ENCODE measurements around the gene TENM4. TPM values are rescaled to one million over a fixed set of nuclear protein-coding genes. Genes with fewer than 3 reads are reported as not detected.

The TENM4 gene
- total RNA-seq, 2 experiments from 2014 or later = not detected

- CTCF ChIA-PET (ENCODE audit: unreplicated experiment) = no interaction called here
- Histone ChIP-seq H3K79me2 (ENCODE audit: insufficient read depth, low read depth, low read length) (no peaks in the 10 kb centered on the region), H3K36me3 (ENCODE audit: insufficient read depth, low read length) (no peaks in the 10 kb centered on the region), H3K4me2 (ENCODE audit: low read length) (no peak overlapping the region), H3K9me2 (ENCODE audit: insufficient read depth, low read length) (no peaks in the 10 kb centered on the region), H3K4me3 (ENCODE audit: low read depth, low read length, poor library complexity, severe bottlenecking) (no peak overlapping the region), H4K20me1 (ENCODE audit: insufficient read depth, low read length) (no peaks in the 10 kb centered on the region), H3K4me1 (ENCODE audit: insufficient read depth, low read length, poor library complexity, severe bottlenecking) (no peaks in the 10 kb centered on the region), H2AFZ (ENCODE audit: low read length) (no peak overlapping the region), H3K27ac (ENCODE audit: low read depth, low read length, poor library complexity, severe bottlenecking) (no peak overlapping the region), H3K9me3 (ENCODE audit: low read length) (no peaks in the 10 kb centered on the region)
- no peak for DNase-seq (ENCODE audit: low spot score)
- POLR2A ChIA-PET = no interaction called here
- BruUV-seq (replicated peaks) = no TSS peak
- TF ChIP-seq CTCF (conservative IDR thresholded peaks at IDR 0.05; ENCODE audit: low read length) (no peak), EZH2phosphoT487 (IDR thresholded peaks at IDR 0.05; ENCODE audit: borderline replicate concordance, low read depth, low read length) (no peak)
- intact Hi-C loops (cut with micrococcal nuclease; ENCODE audit: unreplicated experiment) = no loop called here
Observed at GRCh38 chr11:79438631-79439409, 2.0 kb downstream of the TENM4 start.

GRCh38 chr11:79437981-79438630 lies 2.7 kb downstream of the TENM4 start:
- no peaks in the 10 kb centered on the region for H3K9me2 ChIP-seq (ENCODE audit: insufficient read depth, low read length)
- no TSS peak for BruUV-seq (replicated peaks)
- TF ChIP-seq CTCF (conservative IDR thresholded peaks at IDR 0.05; ENCODE audit: low read length) (no peak), EZH2phosphoT487 (IDR thresholded peaks at IDR 0.05; ENCODE audit: borderline replicate concordance, low read depth, low read length) (no peak)
- H4K20me1 ChIP-seq (ENCODE audit: insufficient read depth, low read length) = no peaks in the 10 kb centered on the region
- no peaks in the 10 kb centered on the region for H3K79me2 ChIP-seq (ENCODE audit: insufficient read depth, low read depth, low read length)
- H3K4me1 ChIP-seq (ENCODE audit: insufficient read depth, low read length, poor library complexity, severe bottlenecking) = no peaks in the 10 kb centered on the region
- no peak overlapping the region for H3K27ac ChIP-seq (ENCODE audit: low read depth, low read length, poor library complexity, severe bottlenecking)
- ChIA-PET CTCF (ENCODE audit: unreplicated experiment) (no interaction called here), POLR2A (no interaction called here)
- no peak overlapping the region for H2AFZ ChIP-seq (ENCODE audit: low read length)
- H3K9me3 ChIP-seq (ENCODE audit: low read length) = no peaks in the 10 kb centered on the region
- DNase-seq (ENCODE audit: low spot score) = no peak
- H3K4me3 ChIP-seq (ENCODE audit: low read depth, low read length, poor library complexity, severe bottlenecking) = no peak overlapping the region
- no peak overlapping the region for H3K4me2 ChIP-seq (ENCODE audit: low read length)
- no peaks in the 10 kb centered on the region for H3K36me3 ChIP-seq (ENCODE audit: insufficient read depth, low read length)
- intact Hi-C loops (cut with micrococcal nuclease; ENCODE audit: unreplicated experiment) = no loop called here
